GF-D8 (cell line): ENCODE results near the gene EPHA7.

Experiments used
- DNase-seq: peaks from one replicate; lab custom pipeline; 2025; lab: John Stamatoyannopoulos, UW

The EPHA7 gene

GRCh38 chr6:93393554-93394074, 25.7 kb downstream of the EPHA7 start:
- no peak for DNase-seq

- no peak for DNase-seq
Measured at GRCh38 chr6:93392797-93393196, 26.6 kb downstream of the EPHA7 start.

- no peak for DNase-seq
Measured at GRCh38 chr6:93391965-93392364, 27.4 kb downstream of the EPHA7 start.

- DNase-seq: no peak
Measured at GRCh38 chr6:93389192-93389591, 30.2 kb downstream of the EPHA7 start.

- DNase-seq: no peak
Measured at GRCh38 chr6:93388070-93388469, 31.3 kb downstream of the EPHA7 start.

DNA sequence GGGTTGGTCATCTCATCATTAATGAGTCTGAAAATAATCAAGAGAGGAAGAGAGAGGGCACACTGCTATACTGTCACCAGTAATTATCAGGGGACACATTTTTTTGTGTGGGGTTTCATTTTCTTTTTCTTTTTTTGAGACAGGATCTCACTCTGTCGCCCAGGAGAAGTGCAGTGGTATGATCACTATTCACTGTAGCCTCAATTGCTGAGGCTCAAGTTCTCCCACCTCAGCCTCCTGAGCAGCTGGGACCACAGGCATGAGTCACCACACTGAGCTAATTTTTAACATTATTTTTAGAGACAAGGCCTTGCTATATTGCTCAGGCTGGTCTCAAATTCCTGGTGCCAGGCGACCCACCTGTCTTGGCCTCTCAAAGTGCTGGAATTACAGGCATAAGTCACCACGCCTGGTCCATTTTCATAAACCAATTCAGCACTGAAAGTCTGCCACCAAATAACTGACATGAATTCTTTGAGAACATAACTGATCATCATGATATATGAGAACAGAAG, 43.3 kb downstream of the EPHA7 start:
- no peak for DNase-seq

- no peak for DNase-seq
Measured at GRCh38 chr6:93373445-93373844, 45.9 kb downstream of the EPHA7 start.

DNA sequence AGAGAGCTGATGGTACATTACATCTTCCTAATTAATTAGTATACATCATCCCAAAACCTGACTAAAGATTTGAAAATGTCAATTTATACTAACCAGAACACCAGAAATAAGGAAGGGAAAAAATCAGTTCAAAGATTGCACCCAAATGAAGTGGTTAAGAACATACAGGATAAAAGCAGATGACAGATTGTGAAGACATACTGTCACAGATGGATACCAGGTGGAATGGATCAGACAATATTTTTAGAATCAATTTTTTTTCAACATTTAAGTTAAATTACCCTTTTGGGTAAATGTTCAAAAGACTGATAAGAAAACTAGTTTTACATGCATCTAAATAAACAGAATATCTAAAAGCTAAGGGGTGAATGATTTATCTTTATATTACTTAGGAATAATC, 47.6 kb downstream of the EPHA7 start:
- no peak for DNase-seq

- no peak for DNase-seq
Measured at GRCh38 chr6:93369586-93370134, 49.7 kb downstream of the EPHA7 start.

- no peak for DNase-seq
Measured at GRCh38 chr6:93366506-93366905, 52.9 kb downstream of the EPHA7 start.

GRCh38 chr6:93365445-93365844, 53.9 kb downstream of the EPHA7 start:
- no peak for DNase-seq

DNA sequence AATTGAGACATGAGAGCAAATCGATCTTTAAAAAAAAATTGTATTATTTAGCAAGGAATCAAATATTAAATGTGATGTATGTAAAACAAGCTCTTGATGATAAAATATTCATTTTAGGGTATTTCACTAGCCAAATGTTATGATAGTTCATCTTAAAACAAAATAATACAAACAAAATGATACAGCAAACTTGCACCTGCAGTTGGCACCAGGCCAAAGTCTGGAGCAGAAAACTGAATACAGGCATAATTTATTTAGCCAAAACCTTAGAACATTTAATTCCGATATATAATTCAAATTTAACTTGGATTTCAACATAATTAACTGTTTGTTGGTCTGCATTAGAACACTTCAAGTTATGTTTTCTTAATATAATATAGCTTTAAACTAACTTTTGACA, 60.9 kb downstream of the EPHA7 start:
- DNase-seq: no peak

DNA sequence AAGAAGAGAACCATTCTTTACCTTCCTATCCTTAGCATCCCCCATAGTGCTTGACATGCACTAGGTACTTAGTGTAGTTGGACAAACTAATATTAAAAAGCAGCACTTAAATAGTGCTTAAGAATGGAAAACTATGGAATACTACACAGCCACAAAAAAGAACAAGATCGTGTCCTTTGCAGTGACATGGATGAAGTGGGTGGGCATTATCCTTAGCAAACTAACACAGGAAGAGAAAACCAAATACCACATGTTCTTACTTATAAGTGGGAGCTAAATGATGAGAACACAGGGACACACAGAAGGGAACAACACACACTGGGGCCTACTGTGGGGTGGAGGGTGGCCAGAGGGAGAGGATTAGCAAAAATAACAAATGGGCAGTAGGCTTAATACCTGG, 66.8 kb downstream of the EPHA7 start:
- DNase-seq: no peak

GRCh38 chr6:93351222-93351621, 68.1 kb downstream of the EPHA7 start:
- no peak for DNase-seq

DNA sequence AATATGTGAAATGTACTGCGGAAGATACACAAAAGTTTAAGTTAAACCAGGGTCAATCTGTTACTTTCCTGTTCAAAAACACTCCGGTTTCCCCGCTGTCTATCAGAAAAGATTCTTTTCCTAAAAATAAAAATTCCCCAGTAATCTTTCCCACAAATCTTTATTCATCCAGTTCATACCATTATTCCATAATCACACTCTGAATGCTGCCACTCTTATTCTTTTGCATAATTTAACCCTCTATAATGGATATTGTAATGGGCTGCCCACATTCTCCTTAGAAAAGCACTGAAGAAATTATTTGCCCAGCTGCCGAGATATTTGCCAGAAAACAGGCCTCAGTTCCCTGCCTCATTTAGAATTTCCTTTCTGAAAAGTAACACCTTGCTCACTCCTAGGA, 68.6 kb downstream of the EPHA7 start:
- DNase-seq: no peak

DNA sequence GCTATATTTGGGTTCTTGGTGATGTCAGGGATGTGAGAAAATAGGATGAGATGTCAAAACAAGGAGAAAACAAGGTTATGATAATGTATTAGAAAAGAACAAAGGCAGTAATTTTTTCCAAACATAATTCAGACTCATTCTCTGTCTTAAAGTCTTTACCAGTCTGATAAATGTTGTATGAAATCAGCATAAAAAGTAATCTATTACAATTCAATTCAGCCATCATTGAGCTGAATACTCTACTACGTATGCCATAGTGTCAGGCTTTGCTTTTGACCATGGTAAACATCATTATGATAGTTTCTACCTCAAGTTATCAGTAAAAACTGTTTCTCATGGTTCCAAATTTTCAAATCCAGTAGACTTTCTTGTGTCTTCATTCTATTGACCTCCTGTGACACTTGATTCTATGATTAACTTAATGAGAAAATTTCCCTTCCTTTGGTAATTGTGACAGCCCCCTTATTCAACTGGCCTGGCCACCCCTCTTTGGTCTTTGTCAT, 75.0 kb downstream of the EPHA7 start:
- no peak for DNase-seq

- DNase-seq: no peak
Measured at GRCh38 chr6:93343476-93343875, 75.9 kb downstream of the EPHA7 start.

DNA sequence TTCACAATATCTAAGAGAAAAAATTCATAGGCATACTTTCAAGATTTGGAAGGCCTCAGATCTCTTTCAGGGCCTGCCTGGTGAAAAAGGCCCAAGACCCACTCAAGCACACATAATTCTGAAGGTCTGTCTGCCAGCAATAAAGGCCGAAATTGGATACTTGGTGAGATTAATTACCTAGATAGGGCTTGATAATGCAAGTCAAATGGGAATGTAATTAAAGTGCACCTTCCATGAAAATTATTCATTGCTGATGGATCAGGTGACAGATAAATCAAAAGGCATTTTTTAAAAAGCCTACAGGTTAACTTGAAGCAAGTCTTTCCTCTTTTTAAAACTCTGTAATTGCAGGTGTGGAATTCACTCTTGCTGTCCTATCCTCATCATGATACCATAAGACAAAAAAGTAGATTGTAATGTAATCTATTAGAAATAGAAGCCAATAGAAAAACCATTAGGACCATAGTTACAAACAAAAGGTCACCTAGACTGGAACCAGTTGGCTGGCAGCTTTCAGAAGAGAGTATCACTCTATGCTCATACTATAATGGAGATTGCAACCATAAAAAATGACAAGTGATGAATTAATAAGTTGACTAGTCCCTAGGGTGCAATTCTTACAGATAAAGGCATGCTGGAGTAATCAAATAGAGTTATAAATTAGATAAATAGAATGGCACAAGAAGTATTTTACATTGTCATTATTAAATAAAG, 77.3 kb downstream of the EPHA7 start:
- no peak for DNase-seq

DNA sequence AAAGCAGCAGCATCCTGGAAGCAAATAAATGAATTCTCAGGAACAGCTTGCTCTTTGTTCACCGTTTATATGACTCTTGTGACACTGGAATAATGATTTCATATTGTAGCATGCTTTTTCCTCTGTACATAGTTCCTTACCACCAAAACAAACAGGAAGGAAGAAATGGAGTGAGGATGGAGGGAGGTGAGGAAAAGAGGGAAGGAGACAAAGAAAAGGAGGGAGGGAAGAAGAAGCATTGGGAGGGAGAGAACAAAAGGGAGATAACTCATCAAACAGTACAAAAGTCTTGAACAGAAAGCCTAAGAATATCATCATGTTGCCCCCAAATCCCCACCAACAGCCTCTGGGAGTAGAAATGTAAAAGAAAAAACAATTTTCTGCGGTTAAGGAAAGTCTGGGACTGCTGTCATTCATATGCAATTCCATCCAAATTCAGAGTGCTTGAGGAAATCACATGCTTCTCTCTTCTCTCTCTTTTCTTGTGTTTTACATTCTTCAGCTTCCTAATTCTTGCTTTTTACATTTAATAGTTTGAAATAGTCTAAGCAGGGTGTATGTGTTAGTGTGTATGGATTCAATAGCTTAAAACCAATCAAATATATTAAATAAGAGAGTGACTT, 81.5 kb downstream of the EPHA7 start:
- no peak for DNase-seq

DNA sequence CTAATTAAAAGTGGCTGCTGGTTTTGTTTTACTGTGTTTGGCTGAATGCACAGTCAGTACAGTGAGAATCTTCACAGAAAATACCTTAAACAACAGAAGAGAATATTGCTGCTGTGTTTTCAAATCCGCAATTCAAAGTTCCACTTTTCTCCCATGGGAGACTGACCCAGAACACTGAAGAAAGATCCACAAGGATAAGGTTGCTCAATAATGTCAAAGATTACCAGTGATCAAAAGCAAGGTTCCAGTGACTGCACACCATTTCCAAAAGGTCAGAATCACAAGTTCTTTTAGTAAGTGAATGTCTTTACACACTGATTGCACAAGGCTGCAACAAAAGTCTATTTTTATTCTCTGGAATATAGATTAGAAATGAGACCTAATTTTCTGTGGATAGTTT, 82.3 kb downstream of the EPHA7 start:
- no peak for DNase-seq

DNA sequence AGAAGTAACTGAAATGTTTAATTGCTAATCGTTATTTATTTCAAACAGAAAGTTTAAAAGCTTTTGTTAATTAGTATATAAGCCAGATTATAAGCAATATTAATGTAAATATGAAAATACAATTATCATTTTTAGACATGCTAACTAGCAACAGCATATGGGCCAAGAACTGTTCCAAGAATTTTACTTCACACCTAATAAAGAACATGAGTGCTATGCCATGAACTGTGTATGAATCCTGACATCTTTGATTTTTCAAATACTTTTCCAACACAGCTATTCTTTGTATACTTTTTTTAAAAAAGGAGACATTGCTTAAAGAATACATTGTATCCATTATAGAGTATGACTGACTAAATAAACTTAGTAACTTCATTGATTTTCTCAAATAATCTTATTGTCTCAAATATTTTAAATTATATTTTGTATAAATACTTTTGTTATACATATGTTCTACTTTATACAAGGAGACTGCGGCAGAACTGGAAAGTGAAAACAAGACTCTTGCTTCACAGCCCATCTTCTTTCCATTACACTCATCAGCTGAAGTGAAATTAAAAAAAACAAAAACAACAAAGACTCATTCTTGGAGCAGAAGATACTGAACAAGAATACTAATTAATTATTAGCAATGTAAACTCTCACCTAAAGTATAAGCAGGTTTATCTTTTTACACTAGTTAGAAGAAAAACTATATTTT, 89.9 kb downstream of the EPHA7 start:
- DNase-seq: no peak

DNA sequence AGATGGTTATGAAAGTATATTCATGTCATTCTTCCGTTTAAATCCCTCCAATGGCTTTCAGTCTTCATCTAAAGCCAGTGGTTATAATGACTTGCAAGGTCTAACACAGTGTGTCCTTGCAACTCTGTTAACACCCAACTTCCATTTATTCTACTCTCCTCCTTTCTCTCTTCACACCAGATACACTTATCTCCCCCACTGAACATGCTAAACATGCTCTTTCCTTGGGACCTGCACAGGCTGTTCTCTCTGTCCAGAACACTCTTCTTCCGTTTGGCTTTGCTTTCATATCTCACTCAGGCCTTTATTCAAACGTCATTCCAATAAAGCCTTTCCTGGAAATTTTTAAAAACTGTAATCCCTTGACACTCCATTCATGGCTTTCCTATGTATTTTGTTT, 91.5 kb downstream of the EPHA7 start:
- no peak for DNase-seq
